Stimulated activated CD4-positive, alpha-beta T cell treated with anti-CD3 and anti-CD28 coated beads, TNF-alpha, amount 100 ng/mL, for 48 hours (primary cell): ENCODE measurements around the gene UBR2.
"Not testable (repeated sequence)": the region's sequence is repeated elsewhere in the genome, so short reads cannot be mapped to it uniquely, and the experiment has no call there.

Experiments used
- DNase-seq, 3 donors: peaks; one replicate each; pipeline ENCODE4 v3.0.0-alpha.2; 2020; ENCODE audit warnings: low read depth in 3 of 3

UBR2 gene

DNA sequence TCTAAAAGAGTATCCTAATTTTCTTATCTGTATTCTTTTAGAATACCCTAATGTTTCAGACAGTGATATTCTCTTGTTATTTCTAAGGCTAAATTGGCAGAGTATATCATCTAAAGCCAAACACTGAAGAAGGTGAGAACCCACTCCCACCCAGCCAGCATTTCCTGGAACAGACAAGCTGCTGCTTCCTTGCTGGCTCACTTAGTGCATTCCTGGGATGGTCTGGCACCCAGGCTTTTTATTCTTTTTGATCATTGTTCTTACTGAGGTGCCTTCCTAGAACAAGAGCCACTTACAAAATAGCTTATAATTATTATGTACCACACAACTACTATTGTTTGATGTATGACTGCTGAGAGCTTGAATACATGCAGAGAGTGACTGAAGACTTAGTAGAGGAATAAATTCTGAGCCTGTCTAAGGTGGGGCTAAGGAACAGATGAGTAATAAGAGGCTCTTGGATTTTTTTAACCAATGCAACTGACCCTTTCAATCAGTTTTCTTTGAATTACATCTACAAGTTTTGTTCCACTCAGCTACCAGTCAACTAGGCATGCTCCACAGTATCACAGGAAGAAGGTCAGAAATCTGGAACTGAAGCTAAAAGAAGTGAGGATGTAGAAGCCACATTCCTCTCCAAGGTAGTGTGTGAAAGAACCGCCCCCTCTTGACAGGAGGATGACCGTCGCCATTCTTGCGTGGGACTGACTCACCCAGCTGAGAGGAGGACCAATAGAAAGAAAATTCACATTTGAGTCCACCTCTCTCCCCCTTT lies 128.5 kb downstream of the UBR2 start:
- DNase-seq: no peak

DNA sequence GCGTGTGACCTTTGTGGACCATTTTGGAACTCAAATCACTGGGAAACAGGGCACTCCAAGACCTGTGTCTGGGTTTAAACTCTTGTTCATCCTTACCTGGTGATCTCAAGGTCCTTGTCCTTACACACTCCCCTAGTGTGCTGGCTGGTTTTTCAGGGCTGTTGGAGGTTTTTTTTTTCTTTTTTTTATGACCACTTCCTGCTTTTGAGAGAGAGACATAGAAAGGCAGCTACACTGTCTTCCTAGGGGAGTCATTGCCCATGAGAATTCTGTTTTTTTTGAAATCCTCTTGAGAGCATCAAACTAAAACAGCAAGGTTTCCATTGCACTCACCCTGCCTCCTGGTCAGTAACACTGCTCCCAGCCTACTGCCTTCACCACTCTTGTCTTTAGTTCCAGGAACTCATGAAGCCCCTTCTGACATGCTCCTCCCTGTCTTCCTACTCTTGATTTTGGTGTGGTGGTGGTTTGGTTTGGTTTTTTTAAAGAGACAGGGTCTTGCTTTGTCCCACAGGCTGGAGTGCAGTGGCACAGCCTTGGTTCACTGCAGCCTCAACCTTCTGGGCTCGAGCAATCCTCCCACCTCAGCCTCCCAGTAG lies 130.0 kb downstream of the UBR2 start:
- DNase-seq: no peak

DNA sequence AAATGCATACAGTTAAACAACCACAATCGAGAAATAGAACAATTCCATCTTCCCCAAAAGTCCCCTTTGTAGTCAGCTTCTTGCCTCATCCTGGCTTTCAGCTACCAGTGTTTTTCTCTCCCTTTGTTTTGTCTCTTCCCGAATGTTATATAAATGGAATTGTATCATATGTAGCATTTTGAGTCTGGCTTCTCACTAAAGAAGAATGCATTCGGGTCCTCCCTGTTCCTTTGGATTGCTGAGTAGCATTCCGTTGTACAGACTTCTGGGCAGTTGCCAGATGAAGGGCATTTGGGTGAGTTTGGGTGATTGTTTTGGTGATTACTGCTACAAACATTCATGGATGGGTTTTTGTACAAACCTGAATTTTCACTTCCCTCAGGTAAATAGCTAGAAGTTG lies 130.8 kb downstream of the UBR2 start:
- DNase-seq: no peak

DNA sequence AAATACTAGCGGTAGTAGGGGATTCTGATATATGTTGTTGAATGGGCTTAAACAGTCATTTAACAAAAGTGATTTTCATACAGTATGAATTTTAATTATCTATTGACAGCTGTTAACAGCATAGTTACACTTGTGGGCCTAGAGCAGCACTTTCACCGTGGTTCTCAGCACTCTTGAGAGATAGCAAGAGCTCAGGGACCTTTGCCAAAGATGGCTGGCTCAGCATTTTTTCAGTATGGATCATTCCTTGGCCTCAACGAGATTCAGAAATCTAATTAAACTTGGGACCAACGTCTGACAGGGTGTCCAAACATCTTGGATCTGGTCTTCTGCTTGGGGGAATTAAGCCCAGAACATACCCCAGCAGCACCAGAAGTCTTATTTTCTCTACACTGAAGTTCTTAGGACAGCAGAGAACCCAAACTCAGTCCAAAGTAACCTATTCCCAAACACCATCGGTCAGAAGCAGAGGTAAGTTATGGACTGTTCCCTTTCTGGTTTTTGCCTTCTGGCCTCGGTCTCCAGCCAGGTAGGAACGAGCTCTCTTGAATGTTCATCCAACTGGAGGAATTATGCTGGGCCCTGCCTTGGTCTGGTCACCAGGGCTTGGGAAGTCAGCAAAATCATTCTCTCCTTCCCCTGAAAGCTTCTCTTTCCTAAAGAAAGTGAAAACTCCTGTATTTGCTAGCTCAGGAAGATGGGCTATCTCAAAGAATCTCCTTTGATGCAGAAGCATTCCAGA lies 132.9 kb downstream of the UBR2 start:
- DNase-seq: no peak

DNA sequence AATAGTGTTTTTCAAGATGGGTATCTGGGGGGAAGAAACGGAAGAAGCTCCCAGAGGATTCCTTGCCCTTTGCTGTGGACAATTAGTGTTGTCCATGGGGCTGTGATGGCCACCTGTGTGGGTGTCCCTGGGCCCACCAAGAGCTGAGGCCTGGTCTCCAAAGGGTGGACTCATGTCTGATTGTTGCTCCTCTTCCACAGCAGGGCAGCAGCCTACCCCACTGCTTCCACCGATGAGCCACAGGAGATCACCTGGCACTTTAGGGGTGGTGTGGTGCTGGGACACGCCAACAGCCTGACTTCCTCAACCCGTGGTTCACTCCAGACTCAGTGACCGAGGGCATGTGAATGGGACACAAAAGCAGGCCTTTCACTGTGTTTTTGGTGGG lies 133.4 kb downstream of the UBR2 start:
- no peak for DNase-seq

DNA sequence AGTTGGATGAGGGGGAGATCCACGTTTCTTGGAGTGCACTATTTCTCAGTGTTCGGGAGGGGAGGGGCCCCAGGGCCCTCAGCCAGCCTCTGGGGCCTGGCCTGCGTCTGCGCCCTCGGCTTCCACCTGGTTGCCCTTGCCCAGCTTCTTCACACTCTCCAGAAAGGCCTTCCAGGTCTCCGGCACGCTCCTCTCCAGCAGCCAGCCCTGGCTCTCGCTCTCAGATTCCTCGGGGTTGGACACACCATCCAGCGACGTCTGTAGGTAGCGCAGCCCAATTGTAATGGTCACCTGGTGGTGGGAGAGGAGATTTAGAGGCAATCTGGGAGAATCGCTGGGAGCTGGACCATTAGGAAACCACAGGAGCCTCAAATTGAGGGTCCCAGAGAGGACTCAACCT lies 134.4 kb downstream of the UBR2 start:
- no peak for DNase-seq

DNA sequence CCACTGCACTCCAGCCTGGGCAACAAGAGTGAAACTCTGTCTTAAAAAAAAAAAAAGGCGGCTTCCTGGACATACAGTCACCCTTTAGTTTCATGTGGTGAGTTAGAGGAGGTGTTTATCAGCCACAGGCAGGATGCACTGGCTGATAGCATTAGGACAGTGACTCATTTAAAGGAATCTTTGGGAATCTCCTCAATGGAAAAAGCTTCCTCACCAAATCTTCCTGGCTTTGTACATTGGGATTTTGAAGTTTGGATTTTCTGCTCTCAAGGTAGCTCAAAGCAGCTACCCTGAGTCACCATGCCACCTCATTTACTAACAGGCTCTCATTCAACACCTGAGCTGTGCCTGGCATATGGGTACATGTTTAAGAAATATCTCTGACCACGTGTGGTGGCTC lies 138.4 kb downstream of the UBR2 start:
- no peak for DNase-seq

DNA sequence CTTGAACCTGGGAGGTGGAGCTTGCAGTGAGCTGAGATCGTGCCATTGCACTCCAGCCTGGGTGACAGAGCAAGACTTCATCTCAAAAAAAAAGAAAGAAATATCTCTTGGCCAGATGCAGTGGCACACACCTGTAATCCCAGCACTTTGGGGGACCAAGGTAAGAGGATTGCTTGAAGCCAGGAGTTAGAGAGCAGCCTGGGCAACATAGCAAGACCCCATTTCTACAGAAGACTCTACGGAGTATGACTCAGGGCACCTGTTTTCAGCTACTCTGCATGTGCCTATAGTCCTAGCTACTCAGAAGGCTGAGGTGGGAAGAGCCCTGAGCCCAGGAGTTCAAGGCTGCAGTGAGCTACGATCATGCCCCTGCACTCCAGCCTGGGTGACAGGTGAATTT lies 139.0 kb downstream of the UBR2 start:
- not testable (repeated sequence) for DNase-seq

DNA sequence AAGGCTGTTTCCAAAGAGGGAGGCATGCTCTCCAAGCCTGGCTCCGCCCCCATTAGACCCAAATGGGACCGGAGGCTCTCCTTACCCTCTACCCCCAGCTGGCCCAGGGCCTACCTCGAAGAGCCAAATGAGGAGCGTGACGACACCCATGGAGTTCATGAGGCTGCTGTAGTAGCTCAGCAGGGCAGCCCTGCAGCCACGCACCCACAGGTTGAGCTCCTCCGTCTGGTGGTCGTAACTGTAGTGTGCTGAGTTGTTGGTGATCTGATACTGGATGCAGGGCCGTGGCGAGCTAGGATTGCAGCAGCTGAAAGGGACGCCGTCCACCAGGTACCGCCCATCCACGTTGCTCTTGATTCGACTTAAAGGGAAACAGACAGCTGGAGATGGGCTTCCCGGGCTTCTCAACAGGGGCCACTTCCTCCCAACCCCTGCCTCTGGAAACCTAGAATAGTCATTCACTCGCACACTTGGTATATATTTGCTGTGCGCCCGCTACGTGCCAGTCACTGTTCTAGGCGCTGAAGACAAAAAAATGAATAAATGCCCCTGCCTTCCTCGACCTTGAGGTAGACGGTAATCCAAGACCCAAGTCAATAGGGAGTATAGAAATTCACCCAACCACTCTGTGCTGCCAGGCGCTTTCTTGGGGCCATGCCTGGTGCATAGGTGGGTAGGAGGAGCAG lies 140.6 kb downstream of the UBR2 start:
- no peak for DNase-seq

DNA sequence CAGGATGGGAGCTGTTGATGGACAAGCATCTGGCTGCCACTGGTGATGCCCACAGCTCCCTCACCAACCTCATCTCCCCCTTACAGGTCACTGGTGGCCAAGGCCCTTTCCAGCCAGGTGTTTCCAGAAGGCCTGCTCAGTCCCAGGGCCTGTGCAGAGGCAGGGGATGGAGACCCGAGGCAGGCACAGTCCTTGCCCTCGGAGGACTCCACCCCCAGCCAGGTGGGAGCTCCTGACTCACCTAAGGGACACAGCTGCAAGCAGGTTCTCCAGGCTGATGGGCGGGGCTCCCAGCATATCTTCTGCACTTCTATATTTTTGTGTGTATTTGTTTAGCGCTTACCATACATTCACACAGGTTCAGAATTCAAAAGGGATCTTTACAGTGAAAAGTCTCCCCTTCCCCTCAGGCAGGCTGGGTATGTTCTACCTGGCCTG lies 141.1 kb downstream of the UBR2 start:
- DNase-seq: no peak

DNA sequence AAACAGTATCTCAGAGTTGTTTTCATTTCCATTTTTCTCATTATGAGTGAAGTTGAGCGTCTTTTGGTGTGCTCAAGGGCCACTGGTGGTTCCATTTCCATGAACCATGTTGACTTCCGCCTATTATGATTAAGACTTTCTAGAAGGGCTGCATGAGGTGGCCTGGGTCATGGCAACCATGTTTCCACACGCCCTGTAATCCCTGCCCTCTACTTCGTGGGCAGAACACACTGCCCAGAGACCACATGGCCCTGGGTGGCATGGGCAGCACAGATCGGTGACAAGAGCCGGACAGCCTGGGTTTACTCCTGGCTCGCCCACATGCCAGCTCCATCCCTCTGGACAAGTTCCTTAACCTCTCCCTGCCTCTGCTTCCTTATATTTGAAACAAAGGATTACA lies 143.8 kb downstream of the UBR2 start:
- DNase-seq: no peak

DNA sequence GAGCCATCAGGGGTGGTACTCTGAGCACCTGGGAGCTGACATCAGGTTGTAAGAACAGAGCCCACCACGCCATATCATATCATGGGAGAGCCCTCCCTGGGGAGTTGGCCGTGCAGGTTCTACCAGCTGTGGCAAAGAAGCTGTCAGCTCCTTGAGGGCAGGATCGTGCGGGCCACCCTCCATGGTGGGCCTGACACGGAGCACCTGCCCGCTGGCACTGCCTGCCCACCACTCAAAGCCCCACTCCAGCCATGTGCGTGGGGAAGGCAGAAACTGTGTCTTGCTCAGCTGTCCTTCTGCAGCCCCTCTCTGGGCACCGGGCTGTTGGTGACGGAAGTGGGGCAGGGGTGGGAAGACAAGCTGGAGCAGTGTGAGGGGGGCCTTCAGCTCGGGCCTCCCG lies 144.3 kb downstream of the UBR2 start:
- no peak for DNase-seq

DNA sequence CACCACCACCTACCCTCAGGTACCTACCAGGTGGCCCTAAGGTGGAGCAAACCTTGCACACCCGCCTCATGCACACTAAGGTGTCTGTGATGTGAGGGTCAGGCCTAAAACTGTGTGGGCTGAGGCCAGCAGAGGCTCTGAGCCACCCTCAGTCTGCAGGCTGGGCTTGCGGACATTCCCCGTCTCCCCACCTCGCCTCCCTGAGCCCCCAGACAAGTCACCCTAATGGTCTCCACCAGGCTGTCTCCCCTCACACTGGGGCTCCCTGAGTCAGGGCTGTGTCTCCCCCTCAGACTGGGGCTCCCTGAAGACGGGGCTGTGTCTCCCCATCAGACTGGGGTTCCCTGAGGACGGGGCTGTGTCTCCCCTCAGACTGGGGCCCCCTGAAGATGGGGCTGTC lies 146.0 kb downstream of the UBR2 start:
- DNase-seq: no peak

DNA sequence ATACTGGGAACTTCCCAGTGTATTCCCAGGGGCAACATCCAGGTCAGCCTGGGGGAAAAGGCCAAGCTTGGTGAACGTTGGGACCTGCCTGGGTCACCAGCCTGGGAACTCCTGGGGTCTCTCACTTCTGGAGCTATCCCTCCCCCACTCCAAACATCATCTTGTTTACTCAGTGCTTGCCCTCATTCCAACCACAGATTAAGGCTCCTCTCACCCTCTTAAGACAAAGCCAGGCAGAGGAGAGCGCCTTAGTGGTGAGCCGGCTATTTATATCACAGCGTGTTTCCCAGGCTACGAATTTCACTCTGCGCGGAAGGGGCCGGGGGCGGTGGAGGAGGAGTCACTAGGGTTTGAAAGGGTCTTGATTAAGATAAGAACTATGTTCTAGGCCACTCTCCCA lies 146.5 kb downstream of the UBR2 start:
- no peak for DNase-seq

DNA sequence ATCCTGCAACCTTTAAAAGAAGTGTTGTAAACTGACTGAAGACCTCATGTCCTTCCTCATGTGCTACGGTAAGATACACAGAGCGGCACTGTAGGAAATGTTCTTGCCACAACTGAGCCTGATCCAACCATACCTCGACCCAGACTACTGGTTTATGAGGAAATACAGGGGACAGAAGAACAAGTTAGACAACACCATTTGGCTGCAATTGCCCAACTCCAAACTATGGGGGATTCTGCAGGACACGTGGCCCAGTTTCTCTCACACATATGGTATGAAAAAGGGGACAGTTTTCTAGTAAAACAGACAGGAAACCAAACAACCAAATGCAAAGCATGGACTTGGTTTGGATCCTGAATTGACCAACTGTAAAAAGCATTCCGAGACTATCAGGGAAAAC lies 148.1 kb downstream of the UBR2 start:
- DNase-seq: no peak

DNA sequence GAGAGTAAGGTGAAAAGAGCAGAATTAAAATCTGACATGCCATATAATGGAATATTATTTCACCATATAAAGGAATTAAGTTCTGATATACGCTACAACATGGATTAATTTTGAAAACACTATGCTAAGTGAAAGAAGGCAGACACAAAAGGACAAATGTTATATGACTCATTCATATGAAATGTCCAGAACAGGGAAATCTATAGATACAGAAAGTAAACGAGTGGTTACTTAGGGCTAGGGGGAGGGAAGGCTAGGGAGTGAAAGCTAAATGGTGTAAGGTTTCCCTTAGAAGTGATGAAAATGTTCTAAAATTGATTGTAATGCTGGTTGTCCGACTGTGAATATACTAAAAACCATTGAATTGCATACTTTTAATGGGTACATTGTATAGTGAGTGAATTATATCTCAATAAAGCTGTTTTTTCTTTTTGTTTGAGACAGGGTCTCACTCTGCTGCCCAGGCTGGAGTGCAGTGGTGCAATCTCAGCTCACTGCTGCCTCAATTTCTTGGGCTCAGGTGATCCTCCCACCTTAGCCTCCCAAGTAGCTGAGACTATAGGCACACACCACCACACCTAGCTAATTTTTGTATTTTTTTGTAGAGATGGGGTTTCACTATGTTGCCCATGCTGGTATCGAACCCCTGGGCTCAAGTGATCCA lies 150.4 kb downstream of the UBR2 start:
- DNase-seq: no peak

DNA sequence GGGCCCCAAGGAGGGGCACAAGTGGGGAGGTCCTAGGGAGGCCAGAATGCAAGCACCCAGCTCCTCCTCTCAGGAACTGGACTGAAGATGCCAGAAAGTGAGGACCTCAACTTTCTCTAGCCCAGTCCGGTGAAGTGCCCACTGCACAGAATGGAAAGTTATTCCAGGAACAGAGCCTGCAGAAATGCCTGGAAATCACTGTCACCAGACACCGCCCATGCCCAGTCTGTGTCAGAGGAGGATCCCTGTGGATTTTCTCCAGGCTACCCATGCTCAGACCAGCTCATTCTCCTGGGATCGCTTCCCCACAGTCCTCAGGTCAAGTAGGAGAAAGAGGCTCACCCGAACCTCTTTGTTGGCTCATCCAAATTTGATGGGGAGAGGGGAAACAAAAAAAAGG lies 152.0 kb downstream of the UBR2 start:
- DNase-seq: no peak

DNA sequence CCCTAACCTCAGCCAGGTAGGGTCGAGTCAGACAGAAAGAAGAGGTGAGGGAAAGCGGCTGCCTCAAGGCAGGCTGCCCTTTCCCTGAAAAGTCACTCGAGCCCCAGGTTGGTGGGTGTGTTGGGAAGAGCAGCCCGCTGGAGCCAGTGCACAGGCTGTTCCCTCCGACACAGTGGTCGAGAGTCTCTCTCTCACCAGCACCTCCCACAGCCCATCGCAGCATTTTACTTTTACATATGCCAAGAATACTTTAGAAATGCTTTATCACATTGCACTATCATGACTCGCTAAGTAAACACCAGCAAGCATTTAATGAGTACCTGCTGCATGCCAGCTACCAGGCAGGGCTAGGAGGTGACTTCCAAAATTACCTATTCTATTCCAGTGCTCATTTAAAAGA lies 156.9 kb downstream of the UBR2 start:
- DNase-seq: no peak

DNA sequence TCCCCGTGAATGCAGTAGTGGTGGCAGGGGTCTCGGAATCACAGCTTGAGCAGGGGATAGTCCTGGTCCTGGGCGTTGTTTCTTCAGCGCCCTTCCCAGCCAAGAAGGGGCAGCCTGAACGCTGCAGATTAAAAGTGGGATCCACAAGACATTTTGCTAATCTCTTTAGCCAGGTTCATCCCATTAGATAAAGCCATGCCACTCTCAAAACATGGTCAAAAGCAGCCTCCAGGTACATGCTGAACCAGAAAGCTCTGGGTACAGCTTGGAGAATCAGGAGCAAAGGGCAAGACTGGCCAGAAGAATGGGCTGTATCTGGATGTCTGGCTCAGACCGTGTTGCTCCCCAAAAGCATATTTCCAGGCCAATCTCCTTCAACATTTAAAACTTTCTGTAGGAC lies 158.7 kb downstream of the UBR2 start, which contains the start of gene PRPH2:
Gene PRPH2 (minus strand): TSS at position 101 of the 400 bp plus-strand sequence. CDS start 263 bp downstream, outside the sequence.
- DNase-seq: no peak

DNA sequence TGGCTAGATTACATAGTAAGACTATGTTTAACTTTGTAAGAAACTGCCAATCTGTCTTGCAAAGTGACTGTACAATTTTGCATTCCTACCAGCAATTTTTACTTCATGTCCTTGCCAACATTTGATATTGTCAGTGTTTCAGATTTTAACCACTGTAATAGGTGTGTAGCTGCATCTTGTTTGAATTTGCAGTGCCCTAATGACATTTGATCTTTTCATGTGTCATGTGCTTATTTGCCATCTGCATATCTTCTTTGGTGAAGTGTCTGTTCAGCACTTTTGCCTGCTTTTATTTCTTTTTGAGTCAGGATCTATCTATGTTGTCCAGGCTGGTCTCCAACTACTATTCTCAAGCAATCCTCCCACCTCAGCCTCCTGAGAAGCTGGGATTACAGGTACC lies 161.0 kb downstream of the UBR2 start:
- DNase-seq: no peak

DNA sequence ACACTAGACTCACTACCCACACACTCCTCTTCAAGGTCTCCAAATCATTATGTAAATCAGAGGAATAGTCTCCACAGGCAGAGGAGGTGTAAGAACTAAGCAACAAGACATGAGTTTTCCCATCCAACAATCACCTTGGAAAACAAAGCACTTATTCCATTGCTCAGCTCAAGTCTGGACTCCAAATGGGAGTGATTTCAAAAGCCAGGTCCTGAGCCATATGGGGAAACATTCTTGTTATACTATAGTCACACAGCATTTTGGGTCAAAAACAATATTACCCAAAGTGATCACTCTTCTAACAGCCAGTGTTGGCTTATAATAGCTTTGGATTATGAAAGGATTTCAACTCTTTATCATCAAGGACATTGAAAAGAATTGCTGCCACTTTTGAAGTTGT lies 162.2 kb downstream of the UBR2 start:
- no peak for DNase-seq
